ENCODE results near the gene MAP2K2.

MAP2K2 gene

DNA sequence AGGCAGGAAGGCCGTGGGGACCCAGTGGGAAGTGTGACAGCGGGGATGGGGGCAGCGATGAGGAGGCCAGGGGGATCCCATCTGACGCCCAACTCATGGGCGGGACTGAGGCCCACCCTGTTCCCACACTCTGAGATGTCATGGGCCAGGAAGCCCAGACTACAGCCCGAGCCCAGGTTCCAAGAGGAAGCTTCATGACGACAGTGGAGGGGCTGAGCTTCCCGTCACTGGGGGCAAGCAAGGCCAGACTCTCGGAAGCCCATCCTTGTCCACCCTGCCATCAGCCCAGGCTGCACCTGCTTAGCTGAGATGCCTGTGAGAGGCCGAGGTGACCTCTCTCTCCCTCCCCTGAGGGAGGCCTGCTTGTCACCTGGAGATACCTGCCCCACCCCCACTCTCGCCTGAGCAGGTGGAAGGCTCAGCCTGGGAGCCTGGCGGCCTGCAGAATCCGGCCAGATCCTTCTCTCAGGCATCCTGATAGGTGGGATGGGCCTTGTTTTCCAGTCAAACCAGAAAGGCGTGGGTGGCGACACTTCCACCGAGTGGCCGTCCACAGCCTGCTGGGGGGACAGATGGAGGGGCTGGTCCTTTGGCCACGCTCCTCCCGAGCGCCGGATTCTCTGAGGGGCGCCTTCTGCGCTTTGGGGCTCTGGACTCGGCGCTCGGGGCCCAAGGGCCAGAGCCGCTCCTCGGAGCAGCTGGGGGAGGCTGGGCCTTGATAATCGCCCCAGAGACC, 62.1 kb downstream of the MAP2K2 start:
- no peak overlapping the region for H2BK15ac ChIP-seq (replicated peaks; ENCODE audit: low read depth)
- no peaks in the 10 kb centered on the region for H3K4me1 ChIP-seq (ENCODE audit: control insufficient read depth, low read depth, low read length)
- H3K4me2 ChIP-seq (ENCODE audit: low read length) = no peak overlapping the region
- DNase-seq = no peak
- H3K36me3 ChIP-seq (ENCODE audit: control insufficient read depth, insufficient read depth, low read length) = peaks cover 1% of the 10 kb centered on the region
- peaks cover 17% of the 10 kb centered on the region for H3K79me1 ChIP-seq (ENCODE audit: low read length)
- H3K23ac ChIP-seq (ENCODE audit: low read length) = no peak overlapping the region
- H3K56ac ChIP-seq (ENCODE audit: low read length) = no peak overlapping the region
- no peak overlapping the region for H2BK120ac ChIP-seq (ENCODE audit: low read depth, low read length)
- H2BK5ac ChIP-seq (ENCODE audit: low read length) = no peak overlapping the region
- H4K5ac ChIP-seq (ENCODE audit: low read length) = no peak overlapping the region
- no peak overlapping the region for H3K27ac ChIP-seq (ENCODE audit: low read depth, low read length)
- H3K79me2 ChIP-seq (ENCODE audit: control insufficient read depth, insufficient read depth, low read length) = peaks cover 77% of the 10 kb centered on the region
- no peak overlapping the region for H3K9ac ChIP-seq (ENCODE audit: low read length)
- no peak overlapping the region for H3K18ac ChIP-seq (ENCODE audit: low read length)
- no peak overlapping the region for H3K4me3 ChIP-seq (ENCODE audit: low read length)
- no peak overlapping the region for H2AK5ac ChIP-seq (ENCODE audit: low read length)
- no CpG with 5 or more reads among the region's 29 CpGs for WGBS (ENCODE audit: extremely low coverage, insufficient coverage, low lambda C conversion rate)
- no peaks in the 10 kb centered on the region for H3K27me3 ChIP-seq (ENCODE audit: insufficient read depth, low read length, poor library complexity)
- no peak overlapping the region for H3K4ac ChIP-seq (ENCODE audit: low read depth, low read length)
- no peak overlapping the region for H4K8ac ChIP-seq (ENCODE audit: low read depth, low read length)

- Histone ChIP-seq H3K4me2 (ENCODE audit: low read length) (no peak overlapping the region), H3K9ac (ENCODE audit: low read length) (no peak overlapping the region), H2BK120ac (ENCODE audit: low read depth, low read length) (no peak overlapping the region), H3K79me2 (ENCODE audit: control insufficient read depth, insufficient read depth, low read length) (peaks cover 78% of the 10 kb centered on the region), H4K8ac (ENCODE audit: low read depth, low read length) (no peak overlapping the region), H4K5ac (ENCODE audit: low read length) (no peak overlapping the region), H3K4ac (ENCODE audit: low read depth, low read length) (no peak overlapping the region), H3K23ac (ENCODE audit: low read length) (no peak overlapping the region), H2AK5ac (ENCODE audit: low read length) (no peak overlapping the region), H3K56ac (ENCODE audit: low read length) (no peak overlapping the region), H3K18ac (ENCODE audit: low read length) (no peak overlapping the region), H3K79me1 (ENCODE audit: low read length) (peaks cover 17% of the 10 kb centered on the region), H2BK15ac (replicated peaks; ENCODE audit: low read depth) (no peak overlapping the region), H3K4me3 (ENCODE audit: low read length) (no peak overlapping the region), H3K27me3 (ENCODE audit: insufficient read depth, low read length, poor library complexity) (no peaks in the 10 kb centered on the region), H3K27ac (ENCODE audit: low read depth, low read length) (no peak overlapping the region), H3K36me3 (ENCODE audit: control insufficient read depth, insufficient read depth, low read length) (peaks cover 1% of the 10 kb centered on the region), H3K4me1 (ENCODE audit: control insufficient read depth, low read depth, low read length) (no peaks in the 10 kb centered on the region), H2BK5ac (ENCODE audit: low read length) (no peak overlapping the region)
- DNase-seq = no peak
- no CpG with 5 or more reads among the region's 23 CpGs for WGBS (ENCODE audit: extremely low coverage, insufficient coverage, low lambda C conversion rate)
These were observed 62.7 kb downstream of the MAP2K2 start for GRCh38 chr19:4061178-4061682.

DNA sequence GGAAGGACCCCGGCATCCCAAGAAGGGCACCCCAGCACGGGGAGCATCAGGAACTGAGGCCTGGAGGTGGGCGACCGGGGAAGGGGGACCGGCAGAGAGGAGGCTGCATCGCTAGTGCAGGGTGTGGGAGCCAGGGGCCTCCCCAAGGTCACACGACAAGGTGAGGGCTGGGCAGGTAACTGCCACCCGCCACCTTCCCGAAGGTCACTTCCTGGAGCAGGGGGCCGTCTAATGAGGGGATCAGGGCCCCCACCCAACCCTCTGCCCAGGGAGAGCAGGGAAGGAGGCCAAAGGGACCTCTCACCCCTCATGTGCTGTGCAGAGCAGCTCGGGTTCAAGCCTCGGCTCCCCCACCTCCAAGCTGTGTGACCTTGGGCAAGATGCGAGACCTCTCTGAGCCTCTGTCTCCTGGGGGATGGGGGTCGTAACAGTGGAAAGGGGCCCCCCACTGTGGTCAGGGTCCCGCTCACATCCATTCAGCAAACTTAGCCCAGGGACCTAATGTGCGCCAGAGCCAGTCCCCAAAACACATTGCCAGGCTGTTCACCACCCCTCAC, 63.2 kb downstream of the MAP2K2 start:
- H3K79me2 ChIP-seq (ENCODE audit: control insufficient read depth, insufficient read depth, low read length) = peaks cover 83% of the 10 kb centered on the region
- H3K4me3 ChIP-seq (ENCODE audit: low read length) = no peak overlapping the region
- no CpG with 5 or more reads among the region's 16 CpGs for WGBS (ENCODE audit: extremely low coverage, insufficient coverage, low lambda C conversion rate)
- H2BK5ac ChIP-seq (ENCODE audit: low read length) = no peak overlapping the region
- no peak overlapping the region for H4K5ac ChIP-seq (ENCODE audit: low read length)
- H3K56ac ChIP-seq (ENCODE audit: low read length) = no peak overlapping the region
- no peaks in the 10 kb centered on the region for H3K4me1 ChIP-seq (ENCODE audit: control insufficient read depth, low read depth, low read length)
- peaks cover 22% of the 10 kb centered on the region for H3K79me1 ChIP-seq (ENCODE audit: low read length)
- H3K36me3 ChIP-seq (ENCODE audit: control insufficient read depth, insufficient read depth, low read length) = peaks cover 1% of the 10 kb centered on the region
- DNase-seq = no peak
- H2BK15ac ChIP-seq (replicated peaks; ENCODE audit: low read depth) = no peak overlapping the region
- no peak overlapping the region for H3K18ac ChIP-seq (ENCODE audit: low read length)
- no peak overlapping the region for H2AK5ac ChIP-seq (ENCODE audit: low read length)
- no peak overlapping the region for H3K4me2 ChIP-seq (ENCODE audit: low read length)
- no peak overlapping the region for H4K8ac ChIP-seq (ENCODE audit: low read depth, low read length)
- H3K4ac ChIP-seq (ENCODE audit: low read depth, low read length) = no peak overlapping the region
- no peaks in the 10 kb centered on the region for H3K27me3 ChIP-seq (ENCODE audit: insufficient read depth, low read length, poor library complexity)
- H2BK120ac ChIP-seq (ENCODE audit: low read depth, low read length) = no peak overlapping the region
- no peak overlapping the region for H3K27ac ChIP-seq (ENCODE audit: low read depth, low read length)
- no peak overlapping the region for H3K23ac ChIP-seq (ENCODE audit: low read length)
- H3K9ac ChIP-seq (ENCODE audit: low read length) = no peak overlapping the region

GRCh38 chr19:4059891-4060620, 63.9 kb downstream of the MAP2K2 start:
- H3K9ac ChIP-seq (ENCODE audit: low read length) = no peak overlapping the region
- WGBS (ENCODE audit: extremely low coverage, insufficient coverage, low lambda C conversion rate) = no CpG with 5 or more reads among the region's 42 CpGs
- H3K4me3 ChIP-seq (ENCODE audit: low read length) = no peak overlapping the region
- no peak for DNase-seq
- no peak overlapping the region for H2BK5ac ChIP-seq (ENCODE audit: low read length)
- no peak overlapping the region for H3K56ac ChIP-seq (ENCODE audit: low read length)
- no peak overlapping the region for H4K8ac ChIP-seq (ENCODE audit: low read depth, low read length)
- H3K79me1 ChIP-seq (ENCODE audit: low read length) = peaks cover 22% of the 10 kb centered on the region
- H3K4ac ChIP-seq (ENCODE audit: low read depth, low read length) = no peak overlapping the region
- H3K36me3 ChIP-seq (ENCODE audit: control insufficient read depth, insufficient read depth, low read length) = peaks cover 1% of the 10 kb centered on the region
- no peaks in the 10 kb centered on the region for H3K4me1 ChIP-seq (ENCODE audit: control insufficient read depth, low read depth, low read length)
- H3K18ac ChIP-seq (ENCODE audit: low read length) = no peak overlapping the region
- no peak overlapping the region for H3K27ac ChIP-seq (ENCODE audit: low read depth, low read length)
- peaks cover 83% of the 10 kb centered on the region for H3K79me2 ChIP-seq (ENCODE audit: control insufficient read depth, insufficient read depth, low read length)
- H3K4me2 ChIP-seq (ENCODE audit: low read length) = no peak overlapping the region
- H3K27me3 ChIP-seq (ENCODE audit: insufficient read depth, low read length, poor library complexity) = no peaks in the 10 kb centered on the region
- H4K5ac ChIP-seq (ENCODE audit: low read length) = no peak overlapping the region
- H2AK5ac ChIP-seq (ENCODE audit: low read length) = no peak overlapping the region
- no peak overlapping the region for H2BK120ac ChIP-seq (ENCODE audit: low read depth, low read length)
- H3K23ac ChIP-seq (ENCODE audit: low read length) = no peak overlapping the region
- no peak overlapping the region for H2BK15ac ChIP-seq (replicated peaks; ENCODE audit: low read depth)

GRCh38 chr19:4059453-4059871, 64.5 kb downstream of the MAP2K2 start:
- Histone ChIP-seq H3K18ac (ENCODE audit: low read length) (no peak overlapping the region), H2BK5ac (ENCODE audit: low read length) (no peak overlapping the region), H4K5ac (ENCODE audit: low read length) (no peak overlapping the region), H4K8ac (ENCODE audit: low read depth, low read length) (no peak overlapping the region), H3K79me2 (ENCODE audit: control insufficient read depth, insufficient read depth, low read length) (peaks cover 77% of the 10 kb centered on the region), H2AK5ac (ENCODE audit: low read length) (no peak overlapping the region), H3K79me1 (ENCODE audit: low read length) (peaks cover 22% of the 10 kb centered on the region), H3K36me3 (ENCODE audit: control insufficient read depth, insufficient read depth, low read length) (peaks cover 1% of the 10 kb centered on the region), H3K23ac (ENCODE audit: low read length) (no peak overlapping the region), H3K4me3 (ENCODE audit: low read length) (no peak overlapping the region), H2BK15ac (replicated peaks; ENCODE audit: low read depth) (no peak overlapping the region), H3K4me2 (ENCODE audit: low read length) (no peak overlapping the region), H3K4me1 (ENCODE audit: control insufficient read depth, low read depth, low read length) (no peaks in the 10 kb centered on the region), H3K9ac (ENCODE audit: low read length) (no peak overlapping the region), H3K27ac (ENCODE audit: low read depth, low read length) (no peak overlapping the region), H3K56ac (ENCODE audit: low read length) (no peak overlapping the region), H3K27me3 (ENCODE audit: insufficient read depth, low read length, poor library complexity) (no peaks in the 10 kb centered on the region), H2BK120ac (ENCODE audit: low read depth, low read length) (no peak overlapping the region), H3K4ac (ENCODE audit: low read depth, low read length) (no peak overlapping the region)
- DNase-seq = no peak
- no CpG with 5 or more reads among the region's 19 CpGs for WGBS (ENCODE audit: extremely low coverage, insufficient coverage, low lambda C conversion rate)

Data from mesendoderm (in vitro differentiated cells).